Endometrial microvascular endothelial cells (primary cell): Measurements from ENCODE around the gene NPSR1. TPM values are rescaled to one million over a fixed set of nuclear protein-coding genes. Genes with fewer than 3 reads are reported as not detected.
"Not testable (repeated sequence)": the region's sequence is repeated elsewhere in the genome, so short reads cannot be mapped to it uniquely, and the experiment has no call there.

Experiments
- in situ Hi-C: cut with HindIII; loops from 2 replicates; pipeline ENCODE4 v1.10.0; 2017; ENCODE audit warnings: low sequenced_read_pairs, low pct_unique_long_range_greater_than_20kb; ENCODE audit errors: inconsistent ontology term
- total RNA-seq: library from RNA; depleted of rRNA; stranded (reverse); fragments of >200 nt; gene quantifications from one replicate; pipeline ENCODE4 v1.2.3, GENCODE V29; 2015; ENCODE audit errors: inconsistent ontology term

NPSR1 gene
- total RNA-seq, 1 donor from 2014 or later, result not detected

DNA sequence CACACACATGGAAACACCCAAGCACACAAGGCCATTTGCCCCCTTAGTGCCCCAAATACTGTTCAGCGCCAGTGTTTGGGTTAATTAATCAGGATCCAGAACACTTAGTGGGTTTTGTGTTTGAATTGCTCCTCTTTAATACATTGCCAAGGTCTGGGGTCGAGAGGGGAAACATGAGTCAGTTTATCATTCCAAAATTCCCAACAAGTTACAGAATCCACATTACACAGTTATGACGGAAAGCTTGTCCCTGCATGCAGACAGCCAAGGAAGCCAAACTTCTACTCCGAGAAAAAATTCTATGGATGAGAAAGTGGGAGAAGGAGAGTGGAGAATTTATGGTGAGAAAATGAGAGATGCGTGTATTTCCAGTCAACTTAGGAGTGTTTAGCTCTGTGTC lies 189.0 kb downstream of the NPSR1 start:
- in situ Hi-C loops, result no loop called here

DNA sequence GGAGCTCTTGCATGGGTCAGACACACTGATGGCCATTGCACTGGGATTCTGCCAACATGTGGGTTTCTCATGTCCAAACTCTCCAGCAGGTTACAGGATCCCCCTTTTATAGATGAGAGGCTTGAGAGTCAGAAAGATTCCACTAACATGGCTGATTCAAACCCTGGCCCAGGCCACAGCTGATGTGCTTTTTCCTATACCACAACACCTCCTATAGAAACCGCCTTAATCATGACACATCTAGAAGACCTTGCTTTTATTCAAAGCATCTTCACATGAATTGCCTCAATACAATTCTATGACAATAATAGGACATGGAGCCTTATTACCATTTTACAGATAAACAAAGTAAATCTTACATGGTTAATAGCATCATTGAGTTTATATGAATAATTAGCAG lies 190.7 kb downstream of the NPSR1 start:
- in situ Hi-C loops, result no loop called here

DNA sequence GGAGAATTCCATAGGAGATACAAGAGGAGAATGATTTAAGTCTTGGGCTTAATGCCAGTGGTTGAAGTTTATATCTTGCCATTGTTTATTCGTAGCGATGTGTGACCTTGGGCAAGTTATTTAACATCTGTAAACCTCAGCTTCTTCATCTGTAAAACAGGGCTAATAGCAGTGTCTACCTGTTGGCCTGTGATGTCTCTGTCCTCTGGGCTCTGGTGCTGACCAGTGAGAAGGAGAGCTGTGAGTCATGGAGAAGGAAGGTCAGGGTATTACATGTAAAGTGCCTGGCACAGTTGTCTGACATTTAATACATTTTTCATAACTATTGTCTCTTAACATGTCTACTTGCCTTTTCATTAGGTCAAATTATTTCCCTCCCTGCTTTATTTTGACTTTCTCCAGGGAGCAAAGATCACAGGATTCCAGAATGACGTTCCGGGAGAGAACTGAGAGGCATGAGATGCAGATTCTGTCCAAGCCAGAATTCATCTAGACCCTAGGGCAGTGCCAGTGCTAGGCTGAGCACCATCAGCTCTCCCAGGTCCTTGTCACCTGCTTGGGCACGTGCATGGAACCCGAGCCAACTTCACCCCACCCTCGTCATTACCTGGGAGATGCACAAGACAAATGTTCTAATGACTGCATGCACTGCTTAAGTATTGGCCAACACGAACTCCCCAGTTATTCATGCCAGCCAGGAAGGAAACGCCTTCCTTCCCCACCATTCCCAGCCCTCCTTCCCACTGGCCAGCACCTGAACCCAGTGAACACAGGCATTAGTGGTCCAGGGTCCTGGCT lies 191.3 kb downstream of the NPSR1 start:
- in situ Hi-C loops, result no loop called here

DNA sequence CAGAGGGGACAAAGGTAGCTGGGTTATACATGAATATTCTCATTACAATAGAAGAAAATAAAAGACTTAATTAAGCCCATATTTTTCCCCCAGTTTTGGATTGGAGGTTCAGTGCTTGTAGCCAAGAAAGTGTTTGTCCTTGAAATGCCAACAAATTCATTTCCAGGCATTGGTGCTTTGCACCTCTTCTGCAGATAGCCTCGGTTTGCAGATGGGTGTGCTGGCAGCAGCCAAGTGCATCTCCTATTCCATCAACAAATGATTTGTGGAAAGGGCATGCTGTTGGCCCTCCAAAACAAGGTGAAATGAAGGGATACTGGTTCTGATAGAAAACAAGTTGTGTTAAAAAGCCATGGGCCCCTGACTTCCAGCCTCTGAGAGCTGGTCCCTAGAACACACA lies 192.0 kb downstream of the NPSR1 start:
- in situ Hi-C loops, result no loop called here

DNA sequence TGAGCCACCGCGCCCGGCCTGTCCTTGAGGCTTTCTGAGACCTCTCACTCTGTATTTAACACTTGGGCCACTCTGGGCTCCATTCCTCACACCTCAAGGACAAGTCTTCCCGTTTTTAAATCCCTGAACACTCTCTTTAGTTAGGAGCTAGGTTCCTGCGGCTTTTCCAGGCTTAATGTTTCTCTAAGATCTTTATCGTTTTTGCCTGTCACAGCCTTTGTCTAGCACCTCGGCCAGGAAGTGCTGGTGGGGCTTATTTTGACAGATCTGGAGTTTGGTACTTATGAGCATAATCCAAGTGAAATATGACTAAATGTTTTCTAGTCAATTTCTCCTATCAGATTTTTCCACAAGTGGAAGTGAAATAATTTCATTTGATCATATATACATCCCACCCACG lies 192.7 kb downstream of the NPSR1 start:
- in situ Hi-C loops, result no loop called here

DNA sequence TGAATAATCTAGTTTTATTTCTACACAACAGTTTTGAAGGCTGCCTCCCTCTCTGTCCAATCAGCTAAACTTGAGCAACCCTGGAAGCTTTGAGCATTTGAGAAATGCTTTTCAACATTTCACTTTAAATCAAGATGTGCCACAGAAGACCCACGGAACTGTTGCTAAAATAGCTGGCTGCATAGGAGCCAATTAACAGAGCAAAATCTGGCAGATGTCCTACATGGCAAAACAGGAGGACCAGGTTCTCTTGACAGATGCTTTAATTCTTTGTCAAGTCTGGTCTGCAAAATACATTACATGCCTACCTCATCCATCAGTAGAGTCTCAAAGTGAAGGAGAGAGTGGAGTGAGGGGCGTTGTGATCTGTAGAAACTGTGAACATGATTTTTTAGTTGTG lies 193.4 kb downstream of the NPSR1 start:
- in situ Hi-C loops, result no loop called here

DNA sequence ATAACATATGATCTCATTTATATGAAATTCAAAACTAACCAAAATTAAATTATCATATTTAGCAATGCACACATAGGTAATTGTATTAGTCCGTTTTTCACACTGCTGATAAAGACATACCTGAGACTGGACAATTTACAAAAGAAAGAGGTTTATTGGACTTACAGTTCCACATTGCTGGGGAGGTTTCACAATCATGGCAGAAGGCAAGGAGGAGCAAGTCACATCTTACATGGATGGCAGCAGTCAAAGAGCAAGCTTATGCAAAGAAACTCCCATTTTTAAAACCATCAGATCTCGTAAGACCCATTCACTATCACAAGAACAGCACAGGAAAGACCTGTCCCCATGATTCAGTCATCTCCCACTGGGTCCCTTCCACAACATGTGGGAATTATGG lies 200.4 kb downstream of the NPSR1 start:
- in situ Hi-C loops, result not testable (repeated sequence)

DNA sequence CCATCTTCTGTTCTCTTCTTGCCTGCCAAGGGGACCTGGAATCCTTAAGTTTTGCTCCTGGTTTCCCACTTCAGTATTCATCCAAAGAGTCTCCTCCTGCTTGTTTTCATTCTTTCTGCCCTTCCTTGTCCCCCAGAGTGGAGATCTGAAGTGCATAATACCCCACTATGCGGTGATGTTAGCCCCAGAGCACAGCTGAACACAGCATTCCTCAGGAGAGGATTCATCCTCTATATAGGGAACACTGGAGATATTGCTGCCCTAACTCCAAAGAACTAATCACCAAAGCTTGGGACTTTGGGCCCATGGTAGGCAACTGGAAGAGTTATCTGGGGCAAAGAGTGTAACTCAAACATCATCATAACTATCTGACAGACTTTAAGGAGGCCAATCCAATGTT lies 201.3 kb downstream of the NPSR1 start:
- in situ Hi-C loops, result not testable (repeated sequence)

DNA sequence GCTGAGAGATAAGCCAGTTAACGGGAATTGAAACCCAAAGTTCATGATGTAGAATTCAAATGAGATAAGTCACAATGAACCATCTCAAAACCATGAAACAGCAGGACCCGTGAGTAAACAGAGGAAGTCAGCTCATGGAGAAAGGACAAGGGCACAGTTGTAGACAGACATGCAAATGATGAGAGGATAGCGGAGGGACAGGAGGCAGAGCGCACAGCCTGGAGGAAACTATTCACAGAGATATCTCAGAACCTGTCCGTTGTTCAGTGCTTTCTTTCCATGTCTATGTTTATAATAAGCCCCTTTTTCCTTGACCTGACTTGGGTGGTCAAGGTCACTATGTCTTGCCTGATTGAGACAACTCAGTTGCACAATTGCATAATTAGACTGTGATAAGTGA lies 208.2 kb downstream of the NPSR1 start:
- in situ Hi-C loops, result not testable (repeated sequence)

DNA sequence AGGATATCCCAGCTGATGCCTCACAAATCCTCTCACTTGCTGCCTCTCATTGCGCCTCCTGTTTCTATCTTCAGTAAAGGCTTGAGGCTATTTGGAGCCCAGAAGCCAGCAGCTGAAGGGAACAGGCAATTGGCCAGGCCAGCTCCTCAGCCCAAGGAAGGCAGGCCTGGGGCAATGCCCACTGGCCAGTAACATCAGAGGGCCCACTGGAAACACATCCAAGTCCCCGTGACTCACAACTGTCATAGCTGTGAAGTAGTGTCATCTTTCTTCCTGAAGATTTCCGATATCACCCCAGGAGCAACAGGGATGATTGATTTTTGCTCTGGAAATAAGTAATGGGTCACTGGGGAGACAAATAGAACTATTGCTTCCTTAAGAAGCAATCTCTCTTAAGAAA lies 209.3 kb downstream of the NPSR1 start:
- in situ Hi-C loops, result not testable (repeated sequence)

DNA sequence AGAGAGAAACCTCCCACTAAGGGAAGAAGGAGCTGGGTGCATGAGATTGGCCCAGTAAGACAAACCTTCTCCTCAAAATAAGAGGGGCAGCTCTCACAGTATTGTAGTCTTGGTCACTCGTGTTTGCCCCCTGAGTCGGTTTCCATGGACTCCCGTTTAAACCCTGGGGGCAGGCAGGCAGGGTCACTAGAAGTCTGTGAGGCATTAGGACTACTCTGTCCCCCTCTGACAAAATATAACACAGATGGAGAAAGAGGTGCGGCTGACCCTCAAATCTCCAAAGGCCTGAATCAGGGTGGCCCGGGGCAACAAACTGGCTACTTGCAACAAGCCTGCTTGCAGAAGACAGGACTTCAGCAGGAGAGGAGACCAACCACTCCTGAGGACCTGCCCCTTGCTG lies 210.6 kb downstream of the NPSR1 start:
- in situ Hi-C loops, result not testable (repeated sequence)

DNA sequence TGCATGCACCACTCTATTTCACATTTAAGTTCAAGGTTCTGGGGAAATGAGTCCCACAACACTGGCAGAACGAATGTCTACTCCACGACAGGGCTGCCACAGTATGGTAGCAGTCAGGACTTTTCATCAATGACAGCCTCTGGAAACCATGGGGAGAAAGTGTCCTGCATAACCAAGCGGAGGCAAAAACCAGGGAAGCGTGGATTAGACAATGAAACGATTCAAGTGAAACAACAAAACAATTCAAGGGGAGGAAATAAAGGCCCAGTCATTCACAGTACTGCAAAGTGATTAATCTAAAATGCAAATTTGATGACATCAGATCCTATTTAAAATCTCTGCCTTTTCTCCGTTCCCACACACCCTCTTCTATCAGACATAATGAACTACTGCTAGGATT lies 211.0 kb downstream of the NPSR1 start:
- in situ Hi-C loops, result no loop called here

DNA sequence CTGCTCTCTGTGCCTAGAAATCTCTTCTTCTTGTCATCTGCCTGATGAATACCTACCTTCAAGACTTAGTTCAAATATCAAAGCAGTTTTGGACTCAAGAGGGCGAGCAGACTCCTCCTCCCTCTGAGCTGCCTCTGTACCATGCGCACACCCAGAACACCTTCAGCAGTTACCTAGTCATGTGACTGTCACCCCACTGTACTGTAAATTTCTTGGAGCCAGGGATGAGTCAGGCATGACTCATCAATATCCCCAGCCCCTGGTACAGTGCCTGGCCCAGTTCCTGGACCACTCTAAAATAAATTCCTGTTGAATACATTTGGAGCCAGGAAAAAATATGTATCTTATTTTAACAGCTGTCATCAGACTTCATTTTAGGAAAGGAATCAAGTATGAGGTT lies 212.0 kb downstream of the NPSR1 start:
- in situ Hi-C loops, result not testable (repeated sequence)

DNA sequence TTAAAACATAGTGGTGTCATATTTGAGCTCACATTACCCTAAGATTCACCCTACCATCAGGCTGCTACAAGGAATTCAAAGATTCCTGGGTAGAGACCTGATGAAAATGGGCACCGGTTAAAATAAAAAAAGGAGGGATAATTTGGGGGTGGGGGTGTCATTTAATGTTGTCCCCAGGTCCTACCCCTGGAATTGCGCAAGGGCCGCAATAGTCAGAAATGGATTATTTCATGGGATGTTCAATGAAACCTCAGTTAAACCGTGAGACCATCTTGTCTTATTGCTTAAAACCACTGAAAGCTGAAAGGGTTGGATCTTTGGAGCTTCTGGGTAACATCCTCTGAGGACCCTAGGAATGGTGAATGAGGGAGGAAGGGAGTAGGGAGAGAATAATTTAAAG lies 216.3 kb downstream of the NPSR1 start:
- in situ Hi-C loops, result not testable (repeated sequence)

DNA sequence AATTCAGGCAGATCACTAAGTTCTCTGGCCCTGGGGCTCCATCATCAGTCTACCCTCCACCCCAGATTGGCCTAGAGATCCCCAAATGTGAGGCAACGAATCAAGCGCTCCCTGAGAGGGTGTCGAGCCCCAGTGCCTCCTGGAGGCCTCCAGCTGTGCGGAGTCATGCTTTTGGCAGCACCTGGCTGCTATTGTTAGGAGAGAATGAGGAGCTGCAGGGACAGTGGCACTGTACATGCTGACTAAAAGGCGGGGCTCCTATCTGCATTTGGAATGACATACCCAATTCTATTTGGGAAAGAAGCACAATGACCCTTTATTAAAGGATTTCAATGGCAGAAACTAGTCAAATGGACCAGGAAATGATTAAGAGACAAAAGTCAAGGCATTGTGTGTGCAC lies 217.5 kb downstream of the NPSR1 start:
- in situ Hi-C loops, result no loop called here

DNA sequence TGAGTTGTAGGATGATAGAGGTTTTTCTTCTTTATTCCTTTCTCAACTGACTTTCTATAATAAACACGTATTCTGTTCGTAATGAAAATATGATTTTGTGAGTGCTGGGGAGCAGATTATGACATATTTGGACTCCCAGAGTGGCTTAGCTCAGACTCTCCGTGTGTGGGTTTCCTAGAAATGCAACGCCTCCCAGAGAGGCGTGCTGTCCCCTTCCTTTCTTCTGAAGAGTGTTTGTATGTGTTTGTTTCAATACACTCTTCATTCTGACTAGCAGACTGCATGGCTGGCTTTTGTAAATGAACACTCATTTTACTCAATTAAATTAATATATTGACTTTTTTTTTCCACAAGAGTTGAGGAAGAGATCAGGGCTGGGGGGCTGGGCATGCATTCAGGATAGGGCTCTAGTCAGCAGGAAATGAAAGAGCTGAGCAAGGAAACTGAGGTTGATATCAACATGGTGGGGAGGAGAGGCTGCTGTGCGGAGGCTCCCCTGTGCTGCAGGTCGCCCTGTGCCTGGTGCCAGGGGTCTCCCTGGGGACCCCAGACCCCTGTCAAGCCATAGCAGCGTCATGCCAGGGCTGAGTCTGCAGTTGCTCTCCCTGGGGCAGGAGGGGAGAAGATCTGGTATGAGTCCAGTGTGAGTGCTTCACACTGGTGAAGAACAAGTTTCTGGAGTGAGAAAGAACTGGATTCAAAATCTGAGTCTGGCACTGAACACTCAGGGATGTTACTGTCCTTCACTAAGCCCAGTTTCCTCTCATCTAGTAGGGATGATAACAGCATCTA lies 221.1 kb downstream of the NPSR1 start:
- in situ Hi-C loops, result not testable (repeated sequence)

DNA sequence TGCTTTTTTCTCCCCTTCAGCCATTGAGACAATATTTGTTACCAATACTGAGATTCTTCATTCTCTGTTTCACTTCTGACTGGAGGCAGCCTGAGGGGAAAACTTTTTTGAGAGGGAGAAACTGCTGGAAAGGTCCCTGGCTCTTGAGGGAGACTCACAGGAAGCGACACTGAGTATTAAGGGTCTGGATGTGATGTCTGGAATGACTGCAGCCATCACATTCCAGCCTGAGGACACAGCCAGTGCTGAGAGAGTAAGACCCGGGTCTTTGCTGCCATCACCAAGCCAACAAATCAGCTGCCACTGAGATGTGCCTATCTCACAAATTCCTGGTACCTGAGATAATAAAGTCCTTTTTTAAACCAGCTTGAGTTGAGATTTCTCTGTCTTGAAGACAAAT lies 221.9 kb downstream of the NPSR1 start:
- in situ Hi-C loops, result no loop called here

DNA sequence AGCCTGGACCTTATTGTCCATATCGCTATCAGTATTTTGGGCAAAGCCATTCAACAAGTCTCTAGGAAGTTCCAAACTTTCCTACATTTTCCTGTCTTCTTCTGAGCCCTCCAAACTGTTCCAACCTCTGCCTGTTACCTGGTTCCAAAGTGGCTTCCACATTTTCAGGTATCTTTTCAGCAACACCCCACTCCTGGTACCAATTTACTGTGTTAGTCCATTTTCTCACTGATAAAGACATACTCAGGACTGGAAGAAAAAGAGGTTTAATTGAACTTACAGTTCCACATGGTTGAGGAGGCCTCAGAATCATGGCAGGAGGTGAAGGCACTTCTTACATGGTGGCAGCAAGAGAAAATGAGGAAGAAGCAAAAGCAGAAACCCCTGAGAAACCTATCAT lies 225.8 kb downstream of the NPSR1 start:
- in situ Hi-C loops, result not testable (repeated sequence)

DNA sequence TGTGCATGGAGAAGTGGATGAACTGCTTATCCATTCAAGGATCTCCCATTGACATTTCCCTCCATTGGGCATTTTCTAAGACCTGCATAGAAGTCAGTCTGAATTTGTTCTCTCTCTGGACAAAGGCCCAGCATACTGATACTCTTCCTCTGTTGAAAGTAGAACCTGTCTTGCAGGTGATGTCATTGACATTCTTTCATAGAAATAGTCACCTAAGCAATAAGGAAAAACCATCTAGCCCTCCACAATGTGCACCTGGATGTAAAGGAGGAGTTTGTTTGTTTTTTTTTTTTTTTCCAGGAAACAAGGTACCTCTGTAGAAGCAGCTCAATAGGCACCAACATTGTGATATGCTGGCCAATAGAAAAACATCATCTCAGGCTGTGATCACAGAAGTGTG lies 228.8 kb downstream of the NPSR1 start:
- in situ Hi-C loops, result no loop called here

DNA sequence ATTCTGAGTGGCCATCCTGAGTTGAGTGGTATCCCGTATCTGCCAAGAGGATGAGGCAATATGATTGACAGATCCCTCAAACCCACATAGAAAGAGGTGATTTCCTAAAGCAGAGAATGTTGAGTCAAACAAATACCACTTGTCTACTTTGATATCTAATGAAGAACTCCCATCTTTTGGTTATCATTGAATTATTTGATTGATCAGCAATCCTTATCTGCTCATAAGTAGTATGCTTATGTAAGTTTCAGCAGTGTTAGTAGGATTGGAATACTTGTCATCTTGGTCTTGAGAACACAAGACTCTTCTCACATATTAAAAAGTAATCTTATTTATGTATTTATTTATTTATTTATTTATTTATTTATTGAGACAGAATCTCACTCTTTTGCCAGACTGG lies 231.9 kb downstream of the NPSR1 start:
- in situ Hi-C loops, result no loop called here
